GM12891 (cell line): ENCODE measurements around the gene IL1B.

Experiments
- DNase-seq: peaks from one replicate; pipeline ENCODE4 v3.0.0; 2011; ENCODE audit warnings: low spot score; ENCODE audit not compliant: insufficient read length
- FAIRE-seq: peaks from 2 replicates; lab custom pipeline; 2011; peaks lifted over from hg19 to GRCh38; lab: Jason Lieb, UNC
- PAX5 ChIP-seq: IDR thresholded peaks from 2 replicates; pipeline ENCODE4 v1.6.1; 2011; ENCODE audit warnings: low read length, moderate library complexity, mild to moderate bottlenecking; ENCODE audit not compliant: insufficient read depth, severe bottlenecking
- POLR2A ChIP-seq: IDR thresholded peaks from 2 replicates; pipeline ENCODE4 v1.6.1; 2011; ENCODE audit warnings: low read depth, low read length, control low read depth
- POLR2AphosphoS5 ChIP-seq: IDR thresholded peaks from 2 replicates; pipeline ENCODE4 v1.6.1; 2011; ENCODE audit warnings: low read depth, low read length, control low read depth
- POU2F2 ChIP-seq: IDR thresholded peaks from 2 replicates; pipeline ENCODE4 v1.6.1; 2011; ENCODE audit warnings: low read depth, mild to moderate bottlenecking, control low read depth, low read length, moderate library complexity
- SPI1 ChIP-seq: IDR thresholded peaks from 2 replicates; pipeline ENCODE4 v1.6.1; 2011; ENCODE audit warnings: low read depth, low read length, control low read depth
- TAF1 ChIP-seq: IDR thresholded peaks from 2 replicates; pipeline ENCODE4 v1.6.1; 2011; ENCODE audit warnings: low read depth, low read length, control low read depth

Gene IL1B

GRCh38 chr2:112849956-112850355, 13.4 kb upstream of the IL1B start:
- FAIRE-seq = no peak
- DNase-seq = no peak
- TF ChIP-seq POU2F2 (no peak), POLR2A (no peak), SPI1 (no peak), POLR2AphosphoS5 (no peak), TAF1 (no peak), PAX5 (no peak)

GRCh38 chr2:112848833-112849232, 12.3 kb upstream of the IL1B start:
- DNase-seq (no peak), FAIRE-seq (no peak)
- no peak for TF ChIP-seq POLR2A
- TF ChIP-seq SPI1 = no peak
- TF ChIP-seq POLR2AphosphoS5 = no peak
- no peak for TF ChIP-seq PAX5
- TF ChIP-seq TAF1 = no peak
- no peak for TF ChIP-seq POU2F2

- FAIRE-seq (no peak), DNase-seq (no peak)
- no peak for TF ChIP-seq TAF1
- TF ChIP-seq SPI1 = no peak
- TF ChIP-seq PAX5 = no peak
- no peak for TF ChIP-seq POLR2AphosphoS5
- no peak for TF ChIP-seq POLR2A
- TF ChIP-seq POU2F2 = no peak
These were observed 9.5 kb upstream of the IL1B start for GRCh38 chr2:112846031-112846430.

- no peak for FAIRE-seq
- DNase-seq = no peak
- TF ChIP-seq PAX5 = no peak
- TF ChIP-seq POLR2A = no peak
- TF ChIP-seq POU2F2 = no peak
- TF ChIP-seq SPI1 = no peak
- no peak for TF ChIP-seq POLR2AphosphoS5
- no peak for TF ChIP-seq TAF1
These were observed 7.3 kb upstream of the IL1B start for GRCh38 chr2:112843836-112844235.

- TF ChIP-seq POLR2A (no peak), POLR2AphosphoS5 (no peak), POU2F2 (no peak), SPI1 (no peak), PAX5 (no peak), TAF1 (no peak)
- DNase-seq (no peak), FAIRE-seq (no peak)
These were observed 6.7 kb upstream of the IL1B start for GRCh38 chr2:112843288-112843687.

- DNase-seq (no peak), FAIRE-seq (no peak)
- TF ChIP-seq PAX5 (no peak), POU2F2 (no peak), TAF1 (no peak), SPI1 (peak; percentile 89), POLR2AphosphoS5 (no peak), POLR2A (no peak)
These were observed 4.9 kb upstream of the IL1B start for GRCh38 chr2:112841295-112842044.

- FAIRE-seq = no peak
- TF ChIP-seq POU2F2 (no peak), SPI1 (no peak), PAX5 (no peak), POLR2A (no peak), TAF1 (no peak), POLR2AphosphoS5 (no peak)
- DNase-seq = no peak
These were observed 3.5 kb upstream of the IL1B start for GRCh38 chr2:112840068-112840445.

GRCh38 chr2:112839407-112840067, 3.0 kb upstream of the IL1B start:
- no peak for DNase-seq
- no peak for FAIRE-seq
- TF ChIP-seq POU2F2 = no peak
- no peak for TF ChIP-seq TAF1
- TF ChIP-seq POLR2A = no peak
- no peak for TF ChIP-seq PAX5
- TF ChIP-seq SPI1 = 0 out of 2 replicates have a peak, but pooled peaks have one; percentile 17
- no peak for TF ChIP-seq POLR2AphosphoS5

- DNase-seq (no peak), FAIRE-seq (no peak)
These were observed 417 bp downstream of the IL1B start for GRCh38 chr2:112836163-112836560.

More at GRCh38 chr2:112836163-112836560, 417 bp downstream of the IL1B start:
- TF ChIP-seq SPI1 (peak; percentile 16; the same call in 1 of the 2 replicates), POU2F2 (no peak)
